ENCODE results near the gene CDC42EP4. TPM values are rescaled to one million over a fixed set of nuclear protein-coding genes. Genes with fewer than 3 reads are reported as not detected.

Gene CDC42EP4
- polyA plus RNA-seq, 1 donor from 2014 or later, result 19.4 TPM

DNA sequence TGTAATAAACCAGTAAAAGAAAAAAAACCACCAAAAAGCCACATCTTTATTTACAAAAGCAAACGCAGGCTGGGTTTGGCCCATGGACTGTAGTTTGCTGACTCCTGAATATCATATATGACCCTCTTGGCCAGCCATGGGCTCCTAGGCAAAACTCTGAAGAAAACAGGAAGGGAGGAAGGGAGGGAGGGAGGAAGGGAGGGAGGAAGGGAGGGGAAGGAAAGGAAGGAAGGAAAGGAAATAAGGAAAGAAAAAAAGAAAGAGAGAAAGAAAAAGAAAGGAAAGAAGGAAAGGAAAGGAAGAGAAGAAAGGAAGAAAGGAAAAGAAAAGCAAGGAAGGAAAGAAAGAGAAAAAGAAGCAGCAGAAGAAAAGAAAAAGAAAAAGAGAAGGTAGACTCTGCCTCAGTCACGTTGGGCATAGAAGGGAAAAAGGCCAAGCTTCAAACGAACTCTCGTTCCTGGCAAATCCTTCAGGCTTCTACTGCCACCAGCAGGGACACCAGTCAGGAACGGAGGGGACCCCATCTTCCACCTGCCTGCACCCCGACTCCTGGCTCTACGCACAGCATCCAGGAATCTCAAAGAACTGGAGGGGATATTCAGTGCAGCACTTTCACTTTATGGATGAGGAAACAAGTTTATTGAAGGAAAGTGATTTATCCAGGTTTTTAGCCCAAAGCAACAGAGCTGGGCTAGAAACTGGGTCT is 22.1 kb downstream of the CDC42EP4 start:
- H3K4me3 ChIP-seq (ENCODE audit: low read length), result no peak overlapping the region
- H3K4me2 ChIP-seq (ENCODE audit: low read length), result no peak overlapping the region
- H3K27ac ChIP-seq (ENCODE audit: low read length), result no peak overlapping the region
- no peaks in the 10 kb centered on the region for H3K9me3 ChIP-seq (ENCODE audit: low read length)
- no peak overlapping the region for H3K9ac ChIP-seq (ENCODE audit: low read length)
- no peaks in the 10 kb centered on the region for H4K20me1 ChIP-seq (ENCODE audit: insufficient read depth)
- H3K79me2 ChIP-seq (replicated peaks; ENCODE audit: insufficient read depth, low read length), result peaks cover 47% of the 10 kb centered on the region
- TF ChIP-seq MXI1 (conservative IDR thresholded peaks at IDR 0.05; ENCODE audit: poor library complexity, severe bottlenecking) (no peak), EP300 (conservative IDR thresholded peaks at IDR 0.05; ENCODE audit: poor library complexity, severe bottlenecking) (no peak), RAD21 (conservative IDR thresholded peaks at IDR 0.05) (no peak), CTCF (IDR thresholded peaks at IDR 0.05; ENCODE audit: poor library complexity, severe bottlenecking) (no peak), SMC3 (conservative IDR thresholded peaks at IDR 0.05; ENCODE audit: poor library complexity) (no peak), POLR2AphosphoS5 (IDR thresholded peaks at IDR 0.05) (no peak), TAF1 (IDR thresholded peaks at IDR 0.05; ENCODE audit: low read depth) (no peak), EZH2 (IDR thresholded peaks at IDR 0.05; ENCODE audit: borderline replicate concordance, insufficient read depth, low read length, poor library complexity, severe bottlenecking) (no peak)
- TF ChIP-seq, protein P1, sequence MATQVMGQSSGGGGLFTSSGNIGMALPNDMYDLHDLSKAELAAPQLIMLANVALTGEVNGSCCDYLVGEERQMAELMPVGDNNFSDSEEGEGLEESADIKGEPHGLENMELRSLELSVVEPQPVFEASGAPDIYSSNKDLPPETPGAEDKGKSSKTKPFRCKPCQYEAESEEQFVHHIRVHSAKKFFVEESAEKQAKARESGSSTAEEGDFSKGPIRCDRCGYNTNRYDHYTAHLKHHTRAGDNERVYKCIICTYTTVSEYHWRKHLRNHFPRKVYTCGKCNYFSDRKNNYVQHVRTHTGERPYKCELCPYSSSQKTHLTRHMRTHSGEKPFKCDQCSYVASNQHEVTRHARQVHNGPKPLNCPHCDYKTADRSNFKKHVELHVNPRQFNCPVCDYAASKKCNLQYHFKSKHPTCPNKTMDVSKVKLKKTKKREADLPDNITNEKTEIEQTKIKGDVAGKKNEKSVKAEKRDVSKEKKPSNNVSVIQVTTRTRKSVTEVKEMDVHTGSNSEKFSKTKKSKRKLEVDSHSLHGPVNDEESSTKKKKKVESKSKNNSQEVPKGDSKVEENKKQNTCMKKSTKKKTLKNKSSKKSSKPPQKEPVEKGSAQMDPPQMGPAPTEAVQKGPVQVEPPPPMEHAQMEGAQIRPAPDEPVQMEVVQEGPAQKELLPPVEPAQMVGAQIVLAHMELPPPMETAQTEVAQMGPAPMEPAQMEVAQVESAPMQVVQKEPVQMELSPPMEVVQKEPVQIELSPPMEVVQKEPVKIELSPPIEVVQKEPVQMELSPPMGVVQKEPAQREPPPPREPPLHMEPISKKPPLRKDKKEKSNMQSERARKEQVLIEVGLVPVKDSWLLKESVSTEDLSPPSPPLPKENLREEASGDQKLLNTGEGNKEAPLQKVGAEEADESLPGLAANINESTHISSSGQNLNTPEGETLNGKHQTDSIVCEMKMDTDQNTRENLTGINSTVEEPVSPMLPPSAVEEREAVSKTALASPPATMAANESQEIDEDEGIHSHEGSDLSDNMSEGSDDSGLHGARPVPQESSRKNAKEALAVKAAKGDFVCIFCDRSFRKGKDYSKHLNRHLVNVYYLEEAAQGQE (IDR thresholded peaks at IDR 0.05; ENCODE audit: borderline replicate concordance), result no peak
- H2AFZ ChIP-seq (ENCODE audit: low read depth, low read length), result no peak overlapping the region
- H3K36me3 ChIP-seq (ENCODE audit: insufficient read depth, low read length), result no peaks in the 10 kb centered on the region
- H3K27me3 ChIP-seq (ENCODE audit: insufficient read depth, low read depth, low read length), result no peaks in the 10 kb centered on the region
- H3K9me2 ChIP-seq (ENCODE audit: insufficient read depth, low read length), result no peaks in the 10 kb centered on the region
- H3F3A ChIP-seq (ENCODE audit: insufficient read depth, low read length, poor library complexity, severe bottlenecking), result no peaks in the 10 kb centered on the region

DNA sequence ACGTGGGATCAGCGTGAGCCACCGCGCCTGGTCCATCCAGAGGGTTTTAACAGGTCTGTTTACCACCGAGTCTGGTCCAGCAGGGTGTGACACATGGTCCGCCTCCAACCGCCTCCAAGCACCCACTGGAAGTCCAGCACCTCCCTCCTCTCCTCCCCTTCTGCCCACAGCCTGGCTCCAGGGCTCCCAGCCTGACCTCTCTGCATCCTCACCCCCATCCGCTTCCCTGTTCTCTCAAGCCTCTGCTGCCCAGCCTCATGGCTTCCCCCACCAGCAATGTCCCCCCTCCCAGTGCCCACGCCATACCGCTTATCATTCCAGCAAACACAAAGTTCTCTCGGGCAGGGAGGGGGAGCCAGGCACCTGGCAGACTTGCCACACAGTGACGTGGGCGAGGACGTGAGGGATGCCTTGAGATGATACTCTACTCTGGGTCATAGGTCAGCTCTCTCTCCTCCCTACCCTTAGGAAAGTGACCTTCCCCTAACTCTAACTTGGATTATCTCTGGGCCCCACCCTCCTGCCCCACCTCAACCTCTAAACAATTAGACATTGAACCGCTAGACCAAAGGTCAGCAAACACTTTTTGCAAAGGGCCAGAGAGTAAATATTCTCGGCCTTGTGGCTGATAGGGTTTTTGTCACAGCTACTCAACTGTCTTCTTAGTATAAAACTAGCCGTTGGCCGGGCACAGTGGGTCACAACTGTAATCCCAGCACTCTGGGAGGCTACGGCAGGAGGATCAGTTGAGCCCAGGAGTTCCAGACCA is 23.1 kb downstream of the CDC42EP4 start:
- Histone ChIP-seq H3K4me2 (ENCODE audit: low read length) (no peak overlapping the region), H3K4me3 (ENCODE audit: low read length) (no peak overlapping the region), H3K27me3 (ENCODE audit: insufficient read depth, low read depth, low read length) (no peaks in the 10 kb centered on the region), H3F3A (ENCODE audit: insufficient read depth, low read length, poor library complexity, severe bottlenecking) (no peaks in the 10 kb centered on the region), H3K9me2 (ENCODE audit: insufficient read depth, low read length) (no peaks in the 10 kb centered on the region), H3K9me3 (ENCODE audit: low read length) (no peaks in the 10 kb centered on the region), H3K27ac (ENCODE audit: low read length) (no peak overlapping the region), H2AFZ (ENCODE audit: low read depth, low read length) (no peak overlapping the region), H3K9ac (ENCODE audit: low read length) (no peak overlapping the region), H3K79me2 (replicated peaks; ENCODE audit: insufficient read depth, low read length) (peaks cover 40% of the 10 kb centered on the region), H4K20me1 (ENCODE audit: insufficient read depth) (no peaks in the 10 kb centered on the region), H3K36me3 (ENCODE audit: insufficient read depth, low read length) (no peaks in the 10 kb centered on the region)
- TF ChIP-seq CTCF (IDR thresholded peaks at IDR 0.05; ENCODE audit: poor library complexity, severe bottlenecking) (no peak), EP300 (conservative IDR thresholded peaks at IDR 0.05; ENCODE audit: poor library complexity, severe bottlenecking) (no peak), MXI1 (conservative IDR thresholded peaks at IDR 0.05; ENCODE audit: poor library complexity, severe bottlenecking) (no peak), RAD21 (conservative IDR thresholded peaks at IDR 0.05) (no peak), EZH2 (IDR thresholded peaks at IDR 0.05; ENCODE audit: borderline replicate concordance, insufficient read depth, low read length, poor library complexity, severe bottlenecking) (no peak), TAF1 (IDR thresholded peaks at IDR 0.05; ENCODE audit: low read depth) (no peak), POLR2AphosphoS5 (IDR thresholded peaks at IDR 0.05) (no peak), SMC3 (conservative IDR thresholded peaks at IDR 0.05; ENCODE audit: poor library complexity) (no peak)
- TF ChIP-seq, protein P1 (IDR thresholded peaks at IDR 0.05; ENCODE audit: borderline replicate concordance), result no peak

Data from neural cell (in vitro differentiated cells).